Transverse colon (tissue), 4 donors: ENCODE results near the gene PF4V1.

Source experiments
- CTCF ChIP-seq, 5 experiments: fragments of 200-600 bp in 3 of 5; fragments of 450-650 bp in 2 of 5; sonication (generic) in 3 of 5; IDR thresholded peaks; 1 replicate in 2 of 5; 2 replicates in 3 of 5; pipeline ENCODE4 v1.5.1; 2016 to 2017; ENCODE audit warnings: antibody characterized with exemption in 5 of 5, inconsistent platforms in 3 of 5, mild to moderate bottlenecking in 2 of 5, moderate library complexity in 1 of 5
- EP300 ChIP-seq: sonication (generic); formaldehyde crosslinking; IDR thresholded peaks from one replicate; pipeline ENCODE4 v1.6.1; 2017; ENCODE audit warnings: antibody characterized with exemption, low read depth
- POLR2A ChIP-seq: fragments of 450-650 bp; IDR thresholded peaks from one replicate; pipeline ENCODE4 v1.6.1; 2016; ENCODE audit warnings: antibody characterized with exemption, mild to moderate bottlenecking, moderate library complexity
- POLR2AphosphoS5 ChIP-seq, 3 donors: sonication (generic); formaldehyde crosslinking; IDR thresholded peaks; one replicate each; pipeline ENCODE4 v1.6.1; 2016; ENCODE audit warnings: antibody characterized with exemption in 3 of 3

GRCh38 chr4:73896416-73896815, 43.3 kb downstream of the PF4V1 start:
- TF ChIP-seq CTCF (IDR thresholded peaks at IDR 0.05) (no peak), POLR2A (no peak), POLR2AphosphoS5 (IDR thresholded peaks at IDR 0.05) (no peak), EP300 (no peak)
